NCI-H345 treated with DMSO at 0.1 percent for 48 hours (cell line): Measurements from ENCODE around the gene MGLL.

ENCODE experiments used
- DNase-seq: peaks from one replicate; lab custom pipeline; 2025; ENCODE audit not compliant: unreplicated experiment; lab: John Stamatoyannopoulos, UW

The MGLL gene

DNA sequence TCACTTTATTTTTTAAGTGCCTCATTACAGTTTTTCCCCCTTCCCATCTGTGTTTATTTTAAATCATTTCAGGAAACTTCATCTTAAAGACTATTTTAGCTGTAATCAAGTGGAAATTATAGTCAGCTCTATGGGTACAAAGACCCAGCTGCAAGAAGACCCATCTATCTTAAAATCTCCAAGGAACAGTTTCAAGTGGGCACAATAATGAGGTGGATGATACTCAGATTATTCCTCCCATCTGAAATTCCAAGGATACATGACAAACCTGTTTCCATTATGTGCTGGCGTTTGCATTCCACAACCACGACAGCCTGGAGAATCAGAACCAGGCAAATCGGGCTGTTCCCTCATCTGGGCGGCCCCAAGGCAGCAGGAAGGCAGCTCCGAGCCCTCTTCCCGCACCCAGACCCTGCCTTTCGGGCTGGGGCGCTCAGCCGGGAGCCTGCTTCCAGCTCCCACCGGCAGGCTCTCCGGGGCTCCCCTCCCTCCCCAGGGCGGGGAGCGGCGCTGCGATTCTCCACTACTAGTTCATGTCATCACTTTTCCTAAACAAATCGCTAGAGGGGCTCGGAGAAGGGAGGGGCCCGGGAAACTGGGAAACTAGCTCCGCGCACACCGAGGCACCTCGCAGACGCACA is at the start of gene MGLL:
TSS of gene MGLL (minus strand) at position 475 of the 641 bp plus-strand sequence. CDS start at position 278, 197 bp downstream.
- DNase-seq, result no peak

DNA sequence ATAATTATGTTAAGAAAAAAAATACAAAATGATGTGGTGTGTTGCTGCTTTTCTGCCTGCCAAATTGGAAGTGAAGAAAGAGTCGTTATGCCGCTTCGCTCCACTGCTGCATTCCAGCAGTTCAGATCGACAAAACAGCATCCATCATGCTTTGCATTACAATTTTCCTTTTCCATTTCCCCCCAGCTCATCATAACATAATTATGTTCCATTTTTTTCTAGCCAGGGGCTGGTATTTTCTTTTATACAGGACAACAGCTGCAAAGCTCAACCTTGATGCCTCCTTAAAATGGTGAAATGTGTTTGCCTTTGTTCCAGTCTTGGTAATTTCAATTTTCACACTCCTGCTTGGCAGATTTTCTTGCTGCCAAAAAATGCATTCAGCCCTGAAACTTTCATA is 47.8 kb upstream of the MGLL start:
- DNase-seq, result no peak

DNA sequence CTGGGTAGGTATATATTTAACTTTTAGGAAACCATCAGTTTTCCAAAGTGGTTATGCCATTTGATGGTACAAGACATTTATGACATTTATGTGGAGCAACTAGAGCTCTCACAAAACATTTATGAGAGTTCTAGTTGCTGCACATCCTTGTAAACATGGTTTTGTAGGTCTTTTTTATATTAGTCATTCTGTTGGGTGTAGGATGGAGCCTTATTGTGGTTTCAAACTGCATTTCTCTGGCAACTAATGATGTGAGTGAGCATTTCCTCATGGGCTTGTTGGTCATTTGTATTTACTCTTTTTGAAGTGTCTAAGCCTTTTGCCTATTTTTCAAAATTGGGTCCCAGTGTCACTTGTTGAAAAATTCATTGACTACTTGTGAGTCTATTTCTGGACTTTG is 45.7 kb upstream of the MGLL start:
- no peak for DNase-seq

DNA sequence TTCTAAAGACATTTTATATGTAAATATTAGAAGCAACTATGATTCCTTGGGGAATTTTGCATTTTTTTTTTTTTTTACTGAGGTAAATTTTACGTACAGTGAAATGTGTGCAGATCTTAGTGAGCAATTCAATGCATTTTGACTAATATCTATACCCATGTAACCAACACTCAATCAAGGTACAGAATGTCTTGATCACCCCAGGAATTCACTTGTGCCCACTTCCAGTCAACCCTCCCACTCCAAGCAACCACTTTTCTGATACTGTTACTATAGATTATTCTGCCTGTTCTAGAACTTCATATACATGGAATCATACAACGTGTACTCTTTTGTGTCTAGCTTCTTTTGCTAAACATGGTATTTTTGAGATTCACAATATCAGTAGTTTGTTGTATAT is 45.1 kb upstream of the MGLL start:
- DNase-seq, result no peak

DNA sequence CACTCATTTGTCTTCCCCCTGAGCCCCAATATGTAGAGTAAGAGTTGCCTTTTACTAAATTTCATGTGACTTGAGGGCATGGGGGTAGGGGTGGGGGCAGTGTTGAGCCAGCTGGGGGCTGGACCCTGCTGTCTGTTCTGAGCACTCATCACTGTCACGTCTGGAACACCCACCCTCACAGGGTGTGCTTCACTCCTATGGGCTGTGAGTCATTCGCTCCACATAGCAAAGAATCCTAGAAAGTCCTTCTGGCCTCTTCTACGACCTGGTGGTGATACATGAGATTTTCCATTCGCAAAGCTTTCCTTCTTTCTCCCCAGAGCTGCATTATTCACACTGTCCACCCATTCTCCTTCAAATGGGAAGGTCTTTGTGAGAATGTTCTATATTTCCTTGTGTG is 43.6 kb upstream of the MGLL start:
- DNase-seq, result no peak

DNA sequence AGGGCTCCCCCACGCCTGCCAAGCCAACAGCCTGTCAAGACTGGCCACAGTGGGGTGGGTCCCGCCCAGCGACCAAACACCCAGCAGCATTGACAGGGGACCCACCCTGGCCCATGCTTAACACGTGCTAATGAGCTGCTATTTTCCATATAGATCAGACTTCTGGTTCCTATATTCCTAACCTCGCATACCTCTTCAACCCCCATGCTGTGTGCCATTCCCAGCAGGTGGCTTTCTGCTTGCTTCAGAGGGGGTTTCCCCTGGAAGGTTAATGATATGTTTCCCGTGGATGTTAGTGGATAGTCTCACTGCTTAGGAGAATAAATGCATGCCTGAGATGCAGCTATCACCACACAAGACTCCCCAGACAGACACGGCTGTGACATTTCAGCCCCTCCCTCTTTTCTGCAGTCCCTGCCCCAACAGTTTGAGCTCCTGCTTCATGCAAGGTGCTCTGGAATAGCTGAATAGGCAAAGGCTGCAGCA is 37.9 kb upstream of the MGLL start:
- DNase-seq, result no peak

DNA sequence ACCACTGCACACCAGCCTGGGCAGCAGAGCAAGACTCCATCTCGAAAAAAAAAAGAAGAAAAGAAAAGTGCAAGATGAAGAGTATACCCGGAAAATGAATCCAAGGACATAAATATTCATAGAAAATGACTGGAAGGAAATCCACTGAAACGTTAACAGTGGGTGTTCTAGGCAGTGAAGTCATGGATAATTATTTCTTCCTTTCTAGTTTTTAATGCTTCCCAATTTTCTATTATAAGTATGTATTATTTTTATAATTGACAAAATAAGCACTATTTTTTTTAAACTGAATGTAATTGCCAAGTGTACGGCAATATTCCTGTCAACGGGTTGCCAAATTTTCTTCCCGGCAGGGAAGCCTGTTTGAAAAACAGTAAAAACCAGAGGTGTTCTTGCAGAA is 37.4 kb upstream of the MGLL start:
- DNase-seq, result no peak

DNA sequence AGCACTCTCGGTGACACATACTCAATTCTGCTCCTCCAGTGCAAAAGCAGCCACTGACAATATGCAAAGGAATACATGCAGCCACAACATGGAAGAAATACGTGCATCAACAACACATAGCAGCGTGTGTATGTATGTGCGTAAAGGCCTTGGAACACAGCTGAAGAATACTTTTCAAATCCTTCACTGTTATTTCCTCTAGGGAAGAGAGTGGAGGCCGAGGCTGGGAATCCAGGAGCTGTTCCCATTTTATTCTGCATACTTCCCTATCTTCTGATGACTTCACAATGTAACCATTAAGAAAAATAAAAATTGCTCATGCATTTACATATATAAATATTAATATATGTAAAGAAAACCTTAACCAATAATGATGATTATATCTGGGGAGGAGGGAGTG is 36.6 kb upstream of the MGLL start:
- no peak for DNase-seq

DNA sequence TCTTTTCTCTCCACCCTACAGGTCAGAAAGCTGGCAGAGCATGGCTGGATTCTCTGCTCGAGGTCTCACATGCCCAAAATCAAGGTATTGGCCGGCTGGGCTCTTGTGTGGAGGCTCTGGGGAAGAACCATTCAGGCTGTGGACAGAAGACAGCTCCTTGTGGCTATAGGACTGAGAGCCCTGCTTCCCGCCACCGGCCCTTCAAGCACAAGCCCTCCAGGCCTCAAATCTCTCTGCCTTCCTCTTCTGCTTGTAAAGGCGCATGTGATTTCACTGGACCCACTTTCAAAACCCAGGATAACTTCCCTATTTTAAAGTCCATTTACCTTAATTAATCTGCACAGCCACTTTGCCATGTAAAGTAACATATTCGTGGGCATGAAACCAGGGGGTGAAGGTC is 36.2 kb upstream of the MGLL start:
- no peak for DNase-seq

DNA sequence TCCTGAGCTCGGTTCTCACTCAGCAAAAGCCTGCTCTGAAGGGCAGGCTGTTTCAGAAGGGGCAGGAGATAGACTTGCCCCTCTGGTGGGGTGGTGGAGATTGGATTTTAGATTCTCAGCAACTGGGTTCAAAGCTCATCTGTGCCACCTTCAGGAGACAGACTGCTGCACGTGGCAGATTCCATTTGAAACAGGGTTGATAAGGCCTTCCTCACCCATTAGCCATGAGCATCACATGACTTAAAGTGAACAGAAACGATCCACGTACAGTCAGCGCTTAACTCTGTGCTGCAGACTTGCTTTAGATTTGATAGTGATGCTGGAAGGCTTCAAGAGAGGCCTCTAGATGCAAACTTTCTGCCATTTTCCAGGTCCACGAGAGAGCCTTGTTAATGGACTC is 35.0 kb upstream of the MGLL start:
- DNase-seq, result no peak

DNA sequence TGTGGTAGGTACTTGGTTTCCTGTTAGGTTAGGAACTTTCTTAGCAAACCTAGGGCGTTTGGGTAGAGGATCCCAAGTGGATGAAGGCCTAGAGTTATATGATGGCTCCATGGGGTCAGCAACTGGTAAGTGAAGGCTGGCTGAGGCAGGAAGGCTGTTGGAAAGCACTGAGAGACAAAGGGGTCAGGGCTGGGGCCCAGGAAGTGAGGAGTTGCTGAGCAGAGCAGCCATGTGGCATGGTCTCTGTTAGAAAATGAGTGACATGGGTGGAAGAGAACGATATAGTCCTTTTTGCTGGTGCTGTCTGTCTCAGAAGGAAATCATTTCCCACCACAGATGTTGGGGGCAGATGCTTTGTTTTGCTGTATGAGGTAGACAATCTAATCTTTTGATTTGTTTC is 34.5 kb upstream of the MGLL start:
- no peak for DNase-seq

DNA sequence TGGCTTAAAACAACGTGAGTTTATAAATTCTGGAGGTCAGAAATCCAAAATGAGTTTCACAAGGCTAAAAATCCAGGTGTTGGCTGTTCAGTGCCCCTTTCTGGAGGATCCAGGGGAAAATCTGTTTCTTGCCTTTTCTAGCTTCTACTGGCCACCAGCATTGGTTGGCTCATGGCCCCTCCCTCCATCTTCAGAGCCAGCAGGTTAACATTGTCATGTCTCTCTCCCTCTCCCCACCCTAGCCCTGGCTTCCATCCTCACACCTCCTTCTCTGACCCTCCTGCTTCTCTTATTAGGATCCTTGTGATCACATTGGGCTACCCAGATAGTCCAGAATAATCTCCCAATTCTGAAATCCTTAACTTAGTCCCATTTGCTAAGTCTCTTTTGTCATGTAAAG is 32.9 kb upstream of the MGLL start:
- no peak for DNase-seq

DNA sequence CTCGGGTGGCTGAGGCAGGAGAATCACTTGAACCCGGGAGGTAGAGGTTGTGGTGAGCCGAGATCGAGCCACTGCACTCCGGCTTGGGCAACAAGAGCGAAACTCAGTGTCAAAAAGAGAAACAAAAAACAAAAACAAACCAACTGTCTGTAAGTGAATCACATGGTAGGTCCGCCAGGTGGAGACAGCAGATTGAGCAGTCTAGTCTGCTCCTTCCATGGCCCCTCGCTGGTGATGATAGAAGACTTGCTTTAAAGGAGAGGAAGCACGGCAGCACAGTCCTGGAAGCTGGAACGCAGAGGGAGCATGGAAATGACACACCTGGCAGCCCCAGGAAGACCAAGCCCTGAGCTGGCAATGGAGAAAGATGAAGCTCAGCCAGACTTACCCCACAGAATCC is 31.4 kb upstream of the MGLL start:
- DNase-seq, result no peak

DNA sequence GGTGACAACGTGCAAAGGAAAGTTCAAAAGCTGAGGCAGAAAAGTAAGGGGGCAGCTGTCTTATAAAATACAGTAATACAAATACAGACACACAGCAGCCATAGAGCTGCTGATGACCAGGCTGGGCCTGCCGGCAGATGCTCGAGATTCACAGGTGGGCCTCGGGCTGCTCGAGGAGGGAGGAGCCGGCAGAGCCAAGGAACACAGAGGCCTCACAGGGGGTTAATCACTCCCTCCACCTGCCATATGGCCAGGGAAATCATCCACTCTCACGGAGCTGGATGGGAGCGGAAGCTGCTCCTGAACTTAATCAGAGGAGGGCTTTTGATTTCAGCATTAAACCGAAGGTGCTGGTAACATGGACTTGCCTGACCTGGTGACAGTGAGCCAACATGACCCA is 29.6 kb upstream of the MGLL start:
- peak; percentile 42 for DNase-seq

DNA sequence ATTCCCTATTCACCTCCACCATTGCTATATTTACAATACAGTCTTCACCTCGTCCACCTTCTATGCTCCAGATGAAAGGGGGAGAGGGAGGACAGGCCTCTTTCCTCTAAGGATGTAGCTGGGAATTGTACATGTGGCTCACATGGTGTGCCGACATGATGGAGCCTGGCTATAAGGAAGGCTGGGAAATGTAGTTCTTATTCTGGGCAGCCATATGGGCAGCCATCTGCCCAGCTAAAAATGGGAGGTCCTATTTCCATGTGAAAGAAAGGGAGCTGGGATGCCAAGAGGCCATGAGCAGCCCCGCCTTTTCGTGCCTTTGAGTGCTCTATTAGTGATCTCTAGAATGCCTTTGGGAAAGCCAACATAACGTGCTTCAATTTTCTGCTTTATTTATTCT is 27.1 kb upstream of the MGLL start:
- DNase-seq, result no peak

DNA sequence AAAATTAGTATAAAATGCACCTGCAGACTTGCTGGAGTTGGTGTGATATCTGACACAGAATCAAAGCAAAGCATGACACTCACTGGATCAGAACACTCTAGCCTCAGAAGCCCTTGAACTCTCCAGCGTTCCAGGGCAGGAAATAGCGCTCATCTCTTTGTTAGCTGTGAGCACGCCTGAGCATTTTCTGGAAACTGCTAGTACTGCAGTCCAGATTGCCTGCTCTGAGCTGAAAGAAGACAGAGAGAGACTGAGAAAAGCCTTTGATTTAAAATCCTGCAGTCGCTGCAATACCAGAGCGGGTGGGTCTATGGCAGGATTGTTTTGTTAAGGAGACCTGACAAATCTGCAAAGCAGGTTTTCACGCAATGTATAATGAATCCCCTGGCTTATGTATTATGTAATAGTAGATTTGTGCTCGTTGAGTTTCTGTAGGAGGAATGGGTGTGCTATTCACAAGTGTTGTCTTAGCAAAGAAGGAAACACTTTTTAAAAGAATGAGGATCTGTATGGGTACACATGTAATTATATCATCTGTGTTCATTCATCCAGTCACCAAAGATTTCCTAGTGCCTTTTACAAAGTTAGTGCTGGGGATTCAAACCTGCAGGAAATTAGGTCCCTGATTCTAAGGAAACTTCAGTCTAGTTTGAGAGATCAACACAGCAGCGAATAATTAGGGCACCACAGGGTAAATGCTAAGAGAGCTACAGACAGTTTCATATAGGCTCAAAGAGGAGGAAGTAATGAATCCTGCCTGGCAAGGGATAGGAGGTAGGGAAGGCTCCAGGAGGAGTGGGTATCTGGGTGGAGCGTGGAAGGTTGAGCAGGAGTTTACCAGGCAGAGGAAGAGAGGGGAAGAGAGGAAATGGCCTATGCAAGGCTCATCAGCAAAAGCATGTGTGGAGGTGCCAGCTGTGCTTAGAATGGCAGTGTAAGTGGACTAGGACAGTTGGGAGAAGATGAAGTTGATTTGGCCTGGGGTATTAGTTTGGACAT is 26.1 kb upstream of the MGLL start:
- DNase-seq, result no peak

DNA sequence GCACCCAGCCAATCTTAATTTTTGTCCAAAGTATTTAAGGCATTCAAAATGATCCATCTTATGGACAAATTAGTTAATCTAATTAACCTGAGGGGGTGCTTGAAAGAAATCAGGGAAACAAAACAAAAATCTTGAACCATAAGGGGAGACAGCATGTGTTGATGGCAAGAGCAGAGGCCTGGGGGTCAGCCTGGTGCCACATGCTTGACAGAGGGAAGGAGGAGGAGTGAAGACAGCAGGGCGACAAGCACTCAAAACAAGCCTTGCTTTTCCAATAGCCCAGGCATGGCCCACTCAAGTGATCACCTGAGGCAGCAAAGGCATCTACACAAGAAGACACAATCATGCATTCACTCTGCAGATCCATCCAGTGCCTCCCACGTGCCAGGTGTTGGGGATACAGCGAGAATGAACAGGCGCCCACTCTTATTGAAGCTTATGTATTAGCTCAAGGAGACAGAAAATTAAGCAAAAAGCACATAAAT is 25.0 kb upstream of the MGLL start:
- no peak for DNase-seq

DNA sequence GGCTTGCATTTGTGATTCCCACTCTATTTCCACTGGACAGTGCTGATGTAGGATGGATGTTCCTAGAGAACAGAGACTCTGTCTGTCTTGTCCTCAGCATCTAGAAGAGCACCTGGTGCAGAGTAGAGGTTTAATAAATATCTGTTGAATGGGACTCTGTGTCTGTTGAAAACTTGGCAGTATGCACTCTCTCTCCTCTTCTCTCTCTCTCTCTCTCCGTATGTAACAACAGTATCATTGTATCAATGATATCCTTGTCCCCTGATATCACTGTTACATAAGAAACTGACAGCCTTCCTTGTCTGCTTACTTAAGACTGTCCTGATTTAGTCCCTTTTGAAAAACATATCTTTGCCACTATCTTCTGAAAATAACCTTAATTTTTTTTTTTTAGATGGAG is 24.3 kb upstream of the MGLL start:
- DNase-seq, result no peak

DNA sequence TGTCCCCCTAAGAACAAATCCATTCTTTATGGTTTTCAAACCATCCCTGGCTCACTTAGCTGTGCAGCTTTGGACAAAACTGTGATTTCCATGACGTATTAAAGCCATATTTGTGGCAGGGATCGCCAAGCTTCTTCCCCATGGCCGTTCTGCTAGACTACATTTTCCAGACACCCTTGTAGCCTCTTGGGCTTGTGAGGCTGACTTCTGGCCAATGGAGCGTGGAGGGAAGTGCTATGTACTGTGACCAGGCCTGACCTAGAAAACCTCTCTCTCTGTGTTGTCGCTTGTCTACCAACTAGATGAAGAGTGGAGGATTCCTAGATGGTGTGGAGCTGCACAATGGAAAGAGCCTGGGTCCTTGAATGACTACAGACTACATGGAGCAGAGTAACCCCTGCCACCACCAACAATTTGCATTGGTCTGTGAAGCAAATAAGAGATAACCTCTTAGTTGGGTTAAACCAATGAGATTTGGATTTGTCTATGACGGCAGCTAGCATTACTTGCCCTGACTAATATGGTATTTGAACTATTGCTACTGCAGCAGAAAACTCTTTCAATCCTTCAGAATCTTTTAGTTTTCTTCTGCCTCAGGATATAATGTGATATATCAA is 22.1 kb upstream of the MGLL start:
- DNase-seq, result no peak

DNA sequence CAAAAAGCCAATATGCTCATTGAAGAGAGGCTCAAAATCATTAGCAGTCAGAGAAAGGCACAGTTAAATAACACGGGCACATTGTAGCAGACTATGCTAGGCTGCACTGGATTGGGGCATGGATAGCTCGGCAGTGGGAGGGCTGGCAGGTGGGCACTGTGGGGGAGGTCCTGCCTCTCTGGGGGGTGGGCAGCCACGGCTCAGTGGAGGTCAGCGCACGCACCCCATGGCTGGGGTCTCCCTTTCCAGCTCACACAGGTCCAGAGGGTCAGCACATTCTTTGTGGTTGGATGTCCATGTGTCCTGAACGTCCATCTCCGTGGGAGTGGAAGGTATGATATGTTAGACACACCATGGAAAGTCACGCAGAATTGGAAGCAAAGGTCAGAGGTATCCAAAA is 18.4 kb upstream of the MGLL start:
- no peak for DNase-seq

DNA sequence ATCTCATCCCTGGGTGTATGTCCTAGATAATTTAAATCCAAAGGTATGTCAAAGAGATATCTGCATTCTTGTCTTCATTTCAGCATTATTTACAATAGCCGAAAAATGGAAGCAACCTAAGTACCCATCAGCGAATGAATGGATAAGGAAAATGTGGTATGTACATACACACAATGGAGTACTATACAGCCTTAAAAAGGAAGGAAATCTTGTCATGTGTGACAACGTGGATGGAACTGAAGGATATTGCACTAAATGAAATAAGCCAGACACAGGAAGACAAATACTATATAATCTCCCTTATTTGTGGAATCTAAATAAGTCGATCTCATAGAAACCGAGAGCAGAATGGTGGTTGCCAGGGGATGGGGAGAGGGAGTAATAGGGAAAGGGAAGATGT is 16.8 kb upstream of the MGLL start:
- no peak for DNase-seq
